ENCODE results near the gene ACVR1. TPM values are rescaled to one million over a fixed set of nuclear protein-coding genes. Genes with fewer than 3 reads are reported as not detected.
"Not testable (repeated sequence)": the region's sequence is repeated elsewhere in the genome, so short reads cannot be mapped to it uniquely, and the experiment has no call there.

ACVR1 gene
- total RNA-seq, 1 experiment from 2014 or later = 71.3 TPM

DNA sequence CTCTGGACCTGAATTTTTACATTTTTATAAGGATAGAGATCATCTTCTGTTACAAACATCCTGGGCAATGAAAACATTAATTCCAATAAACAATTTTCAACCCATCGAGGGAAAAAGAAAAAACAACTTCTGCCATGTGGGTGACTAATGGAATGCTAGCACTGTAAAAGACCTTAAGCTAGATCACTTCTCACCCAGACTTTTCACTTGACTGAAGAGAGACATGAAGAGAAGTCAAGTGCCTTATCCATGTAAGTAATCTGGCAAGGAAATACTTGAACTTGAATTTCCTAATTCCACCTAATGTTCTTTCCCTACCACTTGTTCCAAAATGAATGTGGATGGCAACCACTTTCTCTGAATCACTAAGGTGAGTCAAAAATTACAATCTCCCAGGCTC lies 149.2 kb downstream of the ACVR1 start:
- H3K9me3 Mint-ChIP-seq (ENCODE audit: low read depth, unreplicated experiment) = peaks cover 13% of the 10 kb centered on the region
- no peaks in the 10 kb centered on the region for H3K27me3 Mint-ChIP-seq (ENCODE audit: unreplicated experiment)
- TF ChIP-seq, protein P1, sequence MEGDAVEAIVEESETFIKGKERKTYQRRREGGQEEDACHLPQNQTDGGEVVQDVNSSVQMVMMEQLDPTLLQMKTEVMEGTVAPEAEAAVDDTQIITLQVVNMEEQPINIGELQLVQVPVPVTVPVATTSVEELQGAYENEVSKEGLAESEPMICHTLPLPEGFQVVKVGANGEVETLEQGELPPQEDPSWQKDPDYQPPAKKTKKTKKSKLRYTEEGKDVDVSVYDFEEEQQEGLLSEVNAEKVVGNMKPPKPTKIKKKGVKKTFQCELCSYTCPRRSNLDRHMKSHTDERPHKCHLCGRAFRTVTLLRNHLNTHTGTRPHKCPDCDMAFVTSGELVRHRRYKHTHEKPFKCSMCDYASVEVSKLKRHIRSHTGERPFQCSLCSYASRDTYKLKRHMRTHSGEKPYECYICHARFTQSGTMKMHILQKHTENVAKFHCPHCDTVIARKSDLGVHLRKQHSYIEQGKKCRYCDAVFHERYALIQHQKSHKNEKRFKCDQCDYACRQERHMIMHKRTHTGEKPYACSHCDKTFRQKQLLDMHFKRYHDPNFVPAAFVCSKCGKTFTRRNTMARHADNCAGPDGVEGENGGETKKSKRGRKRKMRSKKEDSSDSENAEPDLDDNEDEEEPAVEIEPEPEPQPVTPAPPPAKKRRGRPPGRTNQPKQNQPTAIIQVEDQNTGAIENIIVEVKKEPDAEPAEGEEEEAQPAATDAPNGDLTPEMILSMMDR (IDR thresholded peaks at IDR 0.05; ENCODE audit: unreplicated experiment) = no peak
- no TSS peak for BruUV-seq (replicated peaks)
- peaks cover 22% of the 10 kb centered on the region for H3K36me3 Mint-ChIP-seq (ENCODE audit: insufficient read depth, unreplicated experiment)
- intact Hi-C loops (cut with micrococcal nuclease; ENCODE audit: unreplicated experiment) = no loop called here
- no peak for DNase-seq
- H3K4me1 Mint-ChIP-seq (ENCODE audit: low read depth, unreplicated experiment) = no peaks in the 10 kb centered on the region
- CTCF ChIA-PET = no interaction called here
- peak overlapping the region; percentile 10 for H3K27ac Mint-ChIP-seq (ENCODE audit: unreplicated experiment)
- no peak overlapping the region for H3K4me3 Mint-ChIP-seq (ENCODE audit: low read depth, unreplicated experiment)

DNA sequence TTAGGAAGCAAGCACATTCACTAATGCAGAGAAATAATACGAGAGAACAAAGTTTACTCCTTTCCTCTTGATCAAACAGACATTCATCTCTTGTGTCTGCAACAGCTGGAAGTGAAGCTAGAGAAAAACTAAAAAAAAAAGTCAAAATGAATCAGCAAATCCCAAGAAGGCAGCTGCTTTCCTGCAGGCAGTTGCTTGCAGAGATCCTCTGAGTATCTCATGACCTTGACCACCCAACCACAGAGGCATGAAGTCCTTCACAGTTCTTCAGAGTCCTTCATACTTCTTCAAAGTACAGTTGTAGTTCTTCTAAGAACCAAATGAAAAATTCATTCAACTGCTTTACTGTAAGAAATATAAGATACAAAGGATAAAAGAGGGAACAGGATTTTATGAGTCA lies 150.3 kb downstream of the ACVR1 start:
- H3K27me3 Mint-ChIP-seq (ENCODE audit: unreplicated experiment) = no peaks in the 10 kb centered on the region
- TF ChIP-seq, protein P1 (IDR thresholded peaks at IDR 0.05; ENCODE audit: unreplicated experiment) = no peak
- intact Hi-C loops (cut with micrococcal nuclease; ENCODE audit: unreplicated experiment) = no loop called here
- BruUV-seq (replicated peaks) = no TSS peak
- peaks cover 13% of the 10 kb centered on the region for H3K9me3 Mint-ChIP-seq (ENCODE audit: low read depth, unreplicated experiment)
- no peak overlapping the region for H3K27ac Mint-ChIP-seq (ENCODE audit: unreplicated experiment)
- H3K4me3 Mint-ChIP-seq (ENCODE audit: low read depth, unreplicated experiment) = no peak overlapping the region
- peaks cover 22% of the 10 kb centered on the region for H3K36me3 Mint-ChIP-seq (ENCODE audit: insufficient read depth, unreplicated experiment)
- DNase-seq = no peak
- CTCF ChIA-PET = no interaction called here
- H3K4me1 Mint-ChIP-seq (ENCODE audit: low read depth, unreplicated experiment) = no peaks in the 10 kb centered on the region

DNA sequence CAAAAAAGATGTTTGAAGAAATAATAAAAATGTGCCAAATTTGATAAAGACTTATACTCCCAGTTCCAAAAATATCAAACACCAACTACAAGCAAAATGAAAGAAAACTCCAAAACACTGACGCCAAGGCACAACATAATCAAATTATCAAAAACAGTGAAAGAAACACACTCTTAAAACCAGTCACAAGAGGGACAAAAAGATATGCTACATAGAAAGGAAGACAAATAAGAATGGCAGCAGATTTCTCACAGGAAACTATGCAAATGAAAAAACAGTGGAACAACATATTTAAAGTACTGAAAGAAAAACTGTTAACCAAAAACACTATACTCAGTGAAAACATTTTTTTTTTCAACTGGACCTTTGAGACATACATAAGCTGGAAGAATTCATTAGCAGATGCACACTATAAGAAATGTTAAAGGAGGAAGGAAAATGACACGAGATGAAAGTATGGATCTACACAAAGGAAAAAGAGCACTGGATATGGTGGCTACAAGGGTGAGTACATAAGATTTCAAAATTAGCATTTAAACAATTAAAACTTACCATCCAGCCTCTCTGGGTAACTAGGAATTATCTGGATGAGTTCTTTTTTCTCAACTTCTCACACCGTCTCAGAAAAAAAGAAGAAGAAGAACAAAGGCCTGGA lies 153.4 kb downstream of the ACVR1 start:
- CTCF ChIA-PET = no interaction called here
- DNase-seq = no peak
- intact Hi-C loops (cut with micrococcal nuclease; ENCODE audit: unreplicated experiment) = no loop called here
- Mint-ChIP-seq H3K4me1 (ENCODE audit: low read depth, unreplicated experiment) (no peaks in the 10 kb centered on the region), H3K27me3 (ENCODE audit: unreplicated experiment) (no peaks in the 10 kb centered on the region), H3K36me3 (ENCODE audit: insufficient read depth, unreplicated experiment) (peaks cover 40% of the 10 kb centered on the region), H3K27ac (ENCODE audit: unreplicated experiment) (peak overlapping the region; percentile 21), H3K4me3 (ENCODE audit: low read depth, unreplicated experiment) (no peak overlapping the region), H3K9me3 (ENCODE audit: low read depth, unreplicated experiment) (peaks cover 13% of the 10 kb centered on the region)
- BruUV-seq (replicated peaks) = no TSS peak
- TF ChIP-seq, protein P1 (IDR thresholded peaks at IDR 0.05; ENCODE audit: unreplicated experiment) = no peak

DNA sequence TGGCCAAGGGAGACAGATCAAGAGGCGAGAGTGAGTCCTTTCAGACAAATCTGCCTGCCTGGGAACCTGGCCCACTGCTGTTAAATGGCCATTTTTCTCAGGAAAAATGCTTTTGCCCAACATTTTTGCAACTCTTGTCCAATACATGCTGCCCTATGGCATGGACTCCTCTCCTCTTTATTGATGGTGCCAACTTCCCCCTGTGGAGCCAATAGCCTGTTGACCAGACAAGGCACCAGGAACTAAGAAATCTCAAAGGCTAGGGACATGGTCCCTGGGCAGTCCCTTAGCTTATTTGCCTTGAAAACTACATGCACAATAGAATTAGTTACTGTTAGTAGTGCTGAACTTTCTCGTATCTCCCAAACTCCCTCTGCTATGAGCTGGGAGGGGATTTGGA lies 155.6 kb downstream of the ACVR1 start:
- no peak overlapping the region for H3K27ac Mint-ChIP-seq (ENCODE audit: unreplicated experiment)
- H3K4me3 Mint-ChIP-seq (ENCODE audit: low read depth, unreplicated experiment) = no peak overlapping the region
- peaks cover 44% of the 10 kb centered on the region for H3K36me3 Mint-ChIP-seq (ENCODE audit: insufficient read depth, unreplicated experiment)
- TF ChIP-seq, protein P1 (IDR thresholded peaks at IDR 0.05; ENCODE audit: unreplicated experiment) = no peak
- BruUV-seq (replicated peaks) = no TSS peak
- intact Hi-C loops (cut with micrococcal nuclease; ENCODE audit: unreplicated experiment) = no loop called here
- no peak for DNase-seq
- no peaks in the 10 kb centered on the region for H3K27me3 Mint-ChIP-seq (ENCODE audit: unreplicated experiment)
- H3K9me3 Mint-ChIP-seq (ENCODE audit: low read depth, unreplicated experiment) = peaks cover 10% of the 10 kb centered on the region
- CTCF ChIA-PET = no interaction called here
- H3K4me1 Mint-ChIP-seq (ENCODE audit: low read depth, unreplicated experiment) = no peaks in the 10 kb centered on the region

DNA sequence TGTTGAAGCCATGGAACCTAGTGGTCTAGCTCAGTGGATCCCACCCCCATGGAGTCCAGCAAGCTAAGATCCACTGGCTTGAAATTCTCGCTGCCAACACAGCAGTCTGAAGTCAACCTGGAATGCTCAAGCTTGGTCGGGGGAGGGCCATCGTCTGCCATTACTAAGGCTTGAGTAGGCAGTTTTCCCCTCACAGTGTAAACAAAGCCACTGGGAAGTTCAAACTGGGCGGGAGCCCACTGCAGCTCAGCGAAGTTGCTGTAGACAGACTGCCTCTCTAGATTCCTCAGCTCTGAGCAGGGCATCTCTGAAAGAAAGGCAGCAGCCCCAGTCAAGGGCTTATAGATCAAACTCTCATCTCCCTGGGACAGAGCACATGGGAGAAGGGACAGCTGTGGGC lies 171.5 kb downstream of the ACVR1 start:
- BruUV-seq (replicated peaks); H3K36me3 Mint-ChIP-seq (ENCODE audit: insufficient read depth, unreplicated experiment); H3K9me3 Mint-ChIP-seq (ENCODE audit: low read depth, unreplicated experiment); H3K4me1 Mint-ChIP-seq (ENCODE audit: low read depth, unreplicated experiment); DNase-seq; intact Hi-C loops (cut with micrococcal nuclease; ENCODE audit: unreplicated experiment); H3K27me3 Mint-ChIP-seq (ENCODE audit: unreplicated experiment); CTCF ChIA-PET; H3K27ac Mint-ChIP-seq (ENCODE audit: unreplicated experiment); H3K4me3 Mint-ChIP-seq (ENCODE audit: low read depth, unreplicated experiment): not testable (repeated sequence)

DNA sequence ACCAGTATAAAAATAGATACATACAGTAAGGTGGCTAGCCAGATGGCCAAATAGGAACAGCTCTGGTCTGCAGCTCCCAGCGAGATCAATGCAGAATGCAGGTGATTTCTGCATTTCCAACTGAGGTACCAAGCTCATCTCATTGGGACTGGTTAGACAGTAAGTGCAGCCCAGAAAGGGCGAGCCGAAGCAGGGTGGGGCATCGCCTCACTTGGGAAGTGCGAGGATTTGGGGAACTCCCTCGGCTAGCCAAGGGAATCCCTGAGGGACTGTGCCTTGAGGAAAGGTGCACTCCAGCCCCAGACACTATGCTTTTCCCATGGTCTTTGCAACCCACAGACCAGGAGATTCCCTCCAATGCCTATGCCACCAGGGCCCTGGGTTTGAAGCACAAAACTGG lies 172.0 kb downstream of the ACVR1 start:
- BruUV-seq (replicated peaks); intact Hi-C loops (cut with micrococcal nuclease; ENCODE audit: unreplicated experiment); CTCF ChIA-PET; H3K4me1 Mint-ChIP-seq (ENCODE audit: low read depth, unreplicated experiment); H3K27ac Mint-ChIP-seq (ENCODE audit: unreplicated experiment); H3K9me3 Mint-ChIP-seq (ENCODE audit: low read depth, unreplicated experiment); H3K4me3 Mint-ChIP-seq (ENCODE audit: low read depth, unreplicated experiment); H3K27me3 Mint-ChIP-seq (ENCODE audit: unreplicated experiment); H3K36me3 Mint-ChIP-seq (ENCODE audit: insufficient read depth, unreplicated experiment); DNase-seq: not testable (repeated sequence)

All from Calu3 (cell line).